ENCODE measurements around the gene GALR3.

GRCh38 chr22:37831472-37831871 is 8.3 kb downstream of the GALR3 start:
- TF ChIP-seq POLR2AphosphoS5 (IDR thresholded peaks at IDR 0.05; ENCODE audit: borderline replicate concordance, low read depth, low read length) (no peak), EZH2 (IDR thresholded peaks at IDR 0.05) (no peak)

Measured in SK-N-MC (cell line).